Neural cell (in vitro differentiated cells): Measurements from ENCODE around the gene VRK1.

ENCODE experiments used
- CTCF ChIP-seq: fragments of 450-650 bp; IDR thresholded peaks from 2 replicates; pipeline ENCODE4 v1.5.1; 2014; ENCODE audit warnings: antibody characterized with exemption, mild to moderate bottlenecking, moderate library complexity; ENCODE audit not compliant: poor library complexity, severe bottlenecking
- EZH2 ChIP-seq: fragments of 200-600, 300-800 bp; shearing (Covaris generic), sonication (generic); IDR thresholded peaks from 2 replicates; pipeline ENCODE4 v1.6.1; 2014; ENCODE audit warnings: antibody characterized with exemption, low read length, borderline replicate concordance, mild to moderate bottlenecking; ENCODE audit not compliant: insufficient read depth, poor library complexity, severe bottlenecking
- RAD21 ChIP-seq: fragments of 450-650 bp; conservative IDR thresholded peaks from 2 replicates; pipeline ENCODE4 v1.6.1; 2014; ENCODE audit warnings: antibody characterized with exemption, mild to moderate bottlenecking, moderate library complexity
- TAF1 ChIP-seq: IDR thresholded peaks from 2 replicates; pipeline ENCODE4 v1.6.1; 2012; ENCODE audit warnings: low read depth

GRCh38 chr14:96752594-96752993 lies 44.6 kb upstream of the VRK1 start:
- TF ChIP-seq RAD21: no peak
- TF ChIP-seq CTCF: no peak
- TF ChIP-seq TAF1: no peak
- TF ChIP-seq EZH2: no peak
